Inflammatory macrophage (primary cell): ENCODE measurements around the gene F2RL3.
"Not testable (repeated sequence)": the region's sequence is repeated elsewhere in the genome, so short reads cannot be mapped to it uniquely, and the experiment has no call there.

Source experiments
- DNase-seq, 2 donors: peaks; one replicate each; pipeline ENCODE4 v3.0.0-alpha.2; 2020 to 2022
- total RNA-seq, 18 experiments: gene quantifications; one replicate each; lab custom pipeline; 2026; ENCODE audit warnings: mixed read lengths in 6 of 18, inconsistent platforms in 2 of 18; lab: John Stamatoyannopoulos, UW

F2RL3 gene
- total RNA-seq, result 0 to 0.55 (median 0) reads per million in 18 experiments

DNA sequence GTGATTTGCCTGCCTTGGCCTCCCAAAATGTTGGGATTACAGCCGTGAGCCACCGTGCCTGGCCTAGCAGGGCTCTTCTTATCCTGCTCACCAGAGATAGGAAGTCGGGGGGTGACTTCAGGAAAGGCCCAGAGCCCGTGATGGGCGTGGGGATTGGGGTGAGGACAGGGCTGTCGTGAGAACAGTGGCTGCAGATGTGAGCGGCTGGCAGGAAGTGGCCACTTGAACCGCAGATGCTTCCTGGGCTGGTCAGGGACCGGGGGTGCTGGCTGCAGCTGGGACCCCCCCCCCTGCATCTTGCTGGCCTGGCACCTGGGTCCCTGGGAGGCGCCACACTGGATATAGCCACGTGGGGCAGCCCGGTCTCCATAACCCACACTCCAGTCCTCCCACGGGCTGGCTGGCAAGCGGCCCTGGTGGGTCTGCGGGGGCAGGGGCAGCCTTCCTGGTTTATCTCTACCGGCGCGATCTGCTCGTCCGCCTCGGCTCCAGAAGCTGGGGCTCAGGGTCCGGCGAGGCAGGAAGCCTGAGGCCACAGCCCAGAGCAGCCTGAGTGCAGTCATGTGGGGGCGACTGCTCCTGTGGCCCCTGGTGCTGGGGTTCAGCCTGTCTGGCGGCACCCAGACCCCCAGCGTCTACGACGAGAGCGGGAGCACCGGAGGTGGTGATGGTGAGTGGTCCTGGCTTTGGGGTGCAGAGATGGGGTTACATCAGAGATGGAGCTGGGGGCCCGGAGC lies at the start of gene F2RL3:
Gene F2RL3, plus strand, starts transcription at position 371 of the 737 bp plus-strand sequence. Its CDS starts 191 bp downstream, at position 562.
- DNase-seq, result peak; percentile 34 to 53

DNA sequence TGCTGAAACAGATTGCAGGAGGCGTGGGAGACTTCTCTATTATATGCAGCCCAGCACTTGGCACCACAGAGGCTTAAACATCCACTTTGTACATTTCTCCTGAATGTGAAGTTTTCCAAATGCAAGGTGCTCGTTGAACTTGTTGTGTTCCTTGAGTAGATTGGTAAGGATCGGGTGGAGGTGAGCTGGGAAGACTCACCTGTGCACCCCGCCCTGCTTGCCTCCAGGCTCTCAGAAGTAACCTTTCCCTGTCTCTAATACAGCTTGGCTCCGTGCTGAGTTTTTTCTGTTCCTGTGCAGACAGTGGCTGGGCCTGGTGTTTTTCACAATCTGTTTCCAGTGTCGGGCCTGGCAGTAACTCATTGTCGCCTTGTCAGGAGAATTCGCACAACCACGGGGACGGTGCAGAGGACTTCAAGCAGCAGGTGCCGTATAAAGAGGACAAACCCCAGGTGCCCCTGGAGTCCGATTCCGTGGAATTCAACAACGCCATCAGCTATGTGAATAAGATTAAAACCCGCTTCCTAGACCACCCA lies 47.3 kb upstream of the F2RL3 start:
- no peak for DNase-seq

DNA sequence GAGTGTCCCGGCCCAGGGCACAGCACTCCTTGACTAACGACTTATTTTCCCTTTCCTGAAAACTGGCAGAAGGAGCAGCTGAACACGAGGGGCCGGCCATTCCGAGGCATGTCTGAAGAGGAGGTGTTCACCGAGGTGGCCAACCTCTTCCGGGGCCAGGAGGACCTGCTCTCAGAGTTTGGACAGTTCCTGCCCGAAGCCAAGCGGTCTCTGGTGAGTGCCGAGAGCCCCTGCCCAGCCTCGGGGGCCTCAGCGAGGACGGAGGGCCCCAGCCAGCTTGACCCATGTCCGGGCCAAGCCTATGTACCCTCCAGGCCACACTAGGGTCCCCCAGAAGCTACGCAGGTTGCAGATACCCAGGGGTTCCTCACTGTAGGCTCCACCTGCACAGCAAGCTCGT lies 41.9 kb upstream of the F2RL3 start:
- DNase-seq, result no peak

DNA sequence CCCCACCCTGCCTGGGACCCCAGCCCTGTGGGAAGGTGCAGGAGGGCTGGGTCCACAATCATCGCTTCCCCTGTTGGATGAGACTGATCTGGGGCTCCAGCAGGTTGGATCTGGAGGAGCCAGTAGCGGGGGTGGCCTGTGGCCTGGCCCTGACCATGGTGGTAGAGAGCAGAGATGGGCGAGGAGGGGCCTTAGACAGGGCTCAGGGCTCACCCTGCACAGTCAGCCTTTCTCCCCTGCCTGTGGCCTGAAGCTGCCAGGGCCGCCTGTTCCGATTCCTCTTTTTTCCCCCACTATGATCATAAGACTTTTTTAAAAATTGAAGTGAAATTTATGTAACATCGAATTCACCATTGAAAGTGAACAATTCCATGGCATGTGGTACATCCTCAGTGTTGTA lies 41.4 kb upstream of the F2RL3 start:
- DNase-seq, result peak; percentile 70 to 72

DNA sequence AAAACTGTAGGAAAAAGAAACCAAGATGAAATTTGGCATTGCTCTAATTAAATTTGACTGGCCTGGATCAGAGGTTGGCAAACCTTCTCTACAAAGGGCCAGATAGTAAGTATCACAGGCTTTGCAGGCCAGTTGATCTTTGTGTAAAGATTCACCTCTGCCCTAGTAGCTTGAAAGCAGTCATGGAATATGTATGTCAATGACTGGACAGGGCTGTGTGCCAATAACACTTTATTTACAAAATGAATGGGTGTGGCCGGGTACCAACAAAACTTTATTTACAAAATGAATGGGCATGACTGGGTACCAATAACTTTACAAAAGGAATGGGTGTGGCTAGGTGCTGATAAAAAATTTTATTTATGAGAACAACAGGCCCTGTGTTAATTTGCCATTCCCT lies 39.6 kb upstream of the F2RL3 start:
- DNase-seq, result no peak

DNA sequence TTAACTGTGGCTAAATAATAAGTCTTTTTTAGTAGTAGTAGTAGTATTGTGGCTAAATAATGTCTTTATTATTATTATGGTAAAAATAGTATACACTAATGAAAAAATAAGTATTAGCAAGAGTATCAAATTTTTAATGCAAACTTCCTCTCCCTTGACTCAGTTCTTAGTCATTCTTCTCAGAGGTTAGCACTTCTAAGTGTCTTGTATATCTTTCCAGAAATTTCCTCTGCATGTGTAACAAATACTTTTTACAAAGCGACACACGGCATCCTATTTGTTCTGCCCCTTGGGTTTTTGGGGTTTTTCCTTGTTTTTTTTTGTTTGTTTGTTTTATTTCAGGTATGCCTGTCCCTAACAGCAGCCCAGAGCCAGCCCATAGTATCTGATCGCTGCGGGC lies 38.7 kb upstream of the F2RL3 start:
- no peak for DNase-seq

DNA sequence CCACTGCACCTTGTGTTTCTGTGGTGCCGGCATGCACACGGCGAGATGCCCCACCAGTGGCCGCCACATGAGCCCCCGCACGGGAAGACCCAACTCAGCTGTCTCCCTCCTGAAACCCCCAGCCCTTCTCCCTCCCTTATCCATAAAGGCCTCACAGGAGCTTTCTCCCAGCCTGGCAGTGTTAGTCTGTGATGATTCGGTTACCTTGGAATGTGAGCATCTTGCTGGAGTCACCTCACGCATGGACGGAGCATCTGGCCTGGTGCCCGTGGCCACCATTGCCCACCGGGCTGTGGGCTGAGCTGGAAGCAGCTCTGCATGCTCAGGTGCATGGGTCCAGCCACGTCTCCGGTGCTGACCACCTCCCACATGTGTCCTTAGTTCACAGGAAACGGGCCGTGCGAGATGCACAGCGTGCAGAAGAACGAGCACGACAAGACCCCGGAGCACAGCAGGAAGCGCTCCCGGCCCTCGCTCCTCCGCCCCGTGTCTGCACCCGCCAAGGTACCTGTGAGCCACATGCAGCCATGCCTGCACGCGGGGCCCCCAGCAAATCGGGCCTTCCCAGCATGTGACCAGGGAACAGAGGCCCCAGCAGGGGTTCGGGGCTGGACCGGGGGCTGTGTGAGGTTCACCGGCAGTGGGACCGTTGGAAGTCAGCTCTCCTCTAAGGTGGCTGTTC lies 37.6 kb upstream of the F2RL3 start:
- DNase-seq, result no peak

DNA sequence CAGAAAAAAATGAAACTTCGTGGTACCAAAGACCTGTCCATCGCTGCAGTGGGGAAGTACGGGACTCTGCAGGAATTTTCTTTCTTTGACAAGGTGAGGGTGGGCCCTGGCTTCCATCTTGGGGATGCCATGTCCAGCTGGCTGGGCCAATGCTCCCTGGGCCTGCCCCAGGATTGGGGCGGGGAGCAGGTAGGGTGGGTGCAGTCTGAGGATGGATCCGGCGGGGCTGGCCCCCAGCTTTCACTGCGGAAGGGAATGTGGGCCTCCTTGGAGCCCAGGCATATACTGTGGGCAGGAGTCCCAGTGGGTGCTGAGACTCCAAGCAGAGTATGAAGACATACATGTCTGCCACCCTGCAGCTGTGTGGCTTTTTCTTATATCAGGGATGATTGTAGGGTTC lies 35.7 kb upstream of the F2RL3 start:
- DNase-seq, result no peak

DNA sequence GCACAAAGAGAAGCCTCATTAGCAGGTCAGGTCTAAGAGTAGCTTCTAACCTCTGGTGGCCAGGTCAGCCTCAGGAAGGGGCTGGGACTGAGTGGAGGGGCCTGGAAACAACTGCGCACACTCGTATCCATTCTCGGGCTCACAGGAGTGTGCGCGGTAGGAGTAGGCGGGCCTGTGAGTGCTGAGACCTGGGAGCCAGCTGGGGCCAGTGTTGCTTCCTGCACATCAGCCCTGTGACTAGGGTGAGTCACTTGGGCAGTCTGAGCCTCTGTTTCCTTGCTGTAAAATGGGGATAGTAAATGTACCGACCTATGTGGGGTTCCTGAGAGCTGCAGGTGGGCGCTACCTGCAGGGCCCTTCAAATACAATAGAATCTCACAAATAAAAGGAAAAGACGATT lies 32.7 kb upstream of the F2RL3 start:
- DNase-seq, result no peak

DNA sequence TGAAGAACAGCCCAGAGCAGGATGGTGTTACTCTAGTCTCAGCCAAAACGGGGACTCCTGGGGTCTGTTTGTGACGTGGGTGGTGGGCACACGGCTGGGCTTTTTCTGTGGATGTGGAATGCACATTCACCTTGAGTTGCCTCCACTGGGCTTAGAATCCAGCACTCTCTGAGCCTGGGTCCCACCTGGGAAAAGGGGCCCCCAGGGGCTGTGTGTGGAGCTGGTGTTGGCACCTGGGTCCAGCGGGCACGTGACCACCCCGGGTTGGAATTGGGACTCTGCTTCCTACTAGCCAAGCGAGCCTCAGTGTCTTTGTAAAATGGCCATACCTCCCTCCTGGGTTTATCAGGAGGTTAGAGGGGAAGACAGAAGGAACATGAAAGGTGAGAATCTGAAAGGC lies 29.2 kb upstream of the F2RL3 start:
- DNase-seq, result no peak

DNA sequence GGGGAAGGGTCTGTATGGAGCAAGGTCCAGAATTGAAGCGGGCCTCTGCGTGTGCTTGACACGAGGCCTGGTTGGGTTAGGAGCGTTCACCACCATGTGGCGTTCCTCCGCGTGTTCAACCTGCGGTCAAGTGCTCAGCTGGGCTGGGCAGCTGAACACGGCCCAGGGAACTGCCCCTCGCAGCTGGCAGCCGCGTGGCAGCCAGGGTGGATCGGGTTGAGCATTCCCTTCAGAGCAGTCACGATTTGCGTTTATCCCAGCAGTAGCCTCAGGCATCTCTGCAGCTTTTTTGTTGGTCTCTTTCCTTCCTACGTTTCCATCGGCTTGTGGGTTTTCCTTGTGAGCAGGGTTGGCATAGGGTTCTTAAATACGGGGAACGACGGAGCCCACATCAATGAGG lies 28.7 kb upstream of the F2RL3 start:
- DNase-seq, result no peak

DNA sequence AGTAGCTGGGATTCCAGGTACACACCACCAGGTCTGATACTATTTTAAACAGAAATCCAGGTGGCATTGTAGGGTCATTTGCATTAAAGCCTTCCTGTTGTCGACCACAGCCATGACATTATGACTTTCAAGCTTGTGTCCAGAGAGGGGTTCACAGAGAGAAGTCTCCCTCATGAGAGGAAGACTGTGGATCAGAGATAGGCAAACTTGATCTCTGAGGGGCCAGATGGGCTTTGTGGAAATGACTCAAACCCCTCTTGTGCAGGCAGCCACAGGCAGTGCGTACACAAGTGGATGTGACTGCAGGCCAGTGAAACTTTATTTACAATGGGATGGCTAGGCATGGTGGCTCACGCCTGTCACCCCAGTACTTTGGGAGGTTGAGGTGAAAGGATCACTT lies 27.8 kb upstream of the F2RL3 start:
- no peak for DNase-seq

DNA sequence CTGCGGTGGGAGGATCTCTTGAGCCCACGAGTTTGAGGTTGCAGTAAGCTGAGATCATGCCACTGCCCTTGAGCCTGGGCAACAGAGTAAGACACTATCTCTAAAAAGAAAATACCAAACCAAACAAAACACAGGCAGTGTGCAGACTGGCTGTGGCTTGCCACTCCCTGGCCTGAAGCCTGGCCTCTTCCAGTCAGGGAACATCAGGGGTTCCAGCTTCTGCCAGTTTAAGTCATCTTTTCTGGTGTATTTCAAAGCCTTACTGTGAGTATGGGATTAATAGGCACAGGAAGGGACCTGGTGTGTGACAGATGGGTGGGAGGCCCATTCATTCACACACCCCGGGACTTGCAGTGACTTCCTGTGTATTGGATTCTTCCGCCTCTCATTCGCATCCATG lies 27.0 kb upstream of the F2RL3 start:
- DNase-seq, result no peak

DNA sequence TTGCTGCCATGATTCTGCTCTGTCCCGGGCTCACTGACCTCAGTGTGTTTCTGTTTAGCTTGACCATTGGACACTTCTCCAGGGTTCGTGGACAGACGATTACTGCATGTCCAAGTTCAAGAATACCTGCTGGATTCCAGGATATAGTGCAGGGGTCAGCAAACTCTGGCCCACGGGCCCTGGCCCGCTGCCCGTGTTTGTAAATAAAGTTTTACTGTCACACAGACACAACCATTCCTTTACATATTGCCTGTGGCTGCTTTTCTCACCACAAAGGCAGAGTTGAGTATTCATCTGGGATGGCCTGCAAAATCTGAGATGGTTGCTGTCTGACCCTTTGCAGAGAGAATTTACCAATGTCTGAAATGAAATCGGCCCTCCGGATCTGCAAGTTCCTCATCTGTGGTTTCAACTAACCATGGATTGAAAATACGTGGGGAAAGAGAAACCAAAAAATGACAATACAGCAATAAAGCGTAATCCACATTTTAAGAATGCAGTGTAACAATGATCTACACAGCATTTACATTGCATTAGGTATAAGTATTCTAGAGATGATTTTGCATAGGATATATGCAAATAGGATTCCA lies 25.9 kb upstream of the F2RL3 start:
- DNase-seq, result peak; percentile 69 to 79

DNA sequence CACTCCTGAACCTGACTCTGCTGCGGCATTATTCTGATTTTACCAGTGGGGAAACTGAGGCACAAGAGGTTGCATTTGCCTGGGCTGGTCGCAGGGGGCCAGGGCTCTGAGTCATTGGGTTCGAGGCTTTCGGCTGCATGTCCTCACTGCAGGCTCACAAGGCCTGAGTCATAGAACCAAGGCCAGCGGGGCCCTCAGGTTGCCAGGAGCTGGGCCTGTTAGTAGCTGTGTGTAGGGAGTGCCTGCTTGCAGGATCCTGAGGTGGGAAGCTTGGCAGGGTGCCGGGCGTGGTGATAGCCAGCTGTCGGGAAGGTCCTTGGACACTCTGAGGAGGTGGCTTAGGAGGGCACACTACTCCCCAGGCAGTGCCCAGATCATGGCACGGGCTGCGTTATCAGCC lies 21.6 kb upstream of the F2RL3 start:
- DNase-seq, result no peak

DNA sequence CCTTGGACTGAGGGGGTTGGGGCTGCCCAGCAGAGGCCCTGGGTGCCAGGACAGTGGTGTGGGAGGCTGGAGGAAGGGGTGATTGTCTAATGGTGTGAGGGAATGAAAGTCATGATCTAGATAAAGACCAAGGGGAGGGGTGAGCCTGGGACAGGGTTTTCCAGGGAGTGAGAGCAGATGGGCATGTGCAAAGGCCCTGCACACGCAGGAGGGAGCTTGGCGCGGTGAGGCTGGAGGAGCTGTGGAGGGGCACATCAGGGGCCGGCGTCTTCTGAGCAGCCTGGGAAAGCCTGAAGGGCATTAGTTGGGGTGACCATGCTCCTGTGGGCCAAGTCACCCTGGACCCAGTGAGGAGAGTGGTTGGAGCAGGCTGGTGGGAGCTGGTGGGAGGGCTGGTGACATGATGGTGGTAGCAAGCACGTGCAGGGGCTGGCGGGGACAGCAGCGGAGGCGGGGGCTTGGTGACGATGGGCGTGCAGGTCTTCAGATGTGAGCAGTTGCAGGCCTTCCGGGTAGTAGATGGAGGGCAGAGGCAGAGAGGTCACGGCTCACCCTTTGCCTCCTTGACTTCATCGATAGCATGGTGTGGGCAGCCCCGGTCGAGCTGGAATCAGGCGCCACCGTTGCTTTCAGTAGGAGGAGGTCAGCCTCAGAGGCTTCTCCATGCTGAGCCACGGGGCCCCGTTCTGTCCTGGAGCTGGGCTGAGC lies 20.2 kb upstream of the F2RL3 start:
- DNase-seq, result no peak

DNA sequence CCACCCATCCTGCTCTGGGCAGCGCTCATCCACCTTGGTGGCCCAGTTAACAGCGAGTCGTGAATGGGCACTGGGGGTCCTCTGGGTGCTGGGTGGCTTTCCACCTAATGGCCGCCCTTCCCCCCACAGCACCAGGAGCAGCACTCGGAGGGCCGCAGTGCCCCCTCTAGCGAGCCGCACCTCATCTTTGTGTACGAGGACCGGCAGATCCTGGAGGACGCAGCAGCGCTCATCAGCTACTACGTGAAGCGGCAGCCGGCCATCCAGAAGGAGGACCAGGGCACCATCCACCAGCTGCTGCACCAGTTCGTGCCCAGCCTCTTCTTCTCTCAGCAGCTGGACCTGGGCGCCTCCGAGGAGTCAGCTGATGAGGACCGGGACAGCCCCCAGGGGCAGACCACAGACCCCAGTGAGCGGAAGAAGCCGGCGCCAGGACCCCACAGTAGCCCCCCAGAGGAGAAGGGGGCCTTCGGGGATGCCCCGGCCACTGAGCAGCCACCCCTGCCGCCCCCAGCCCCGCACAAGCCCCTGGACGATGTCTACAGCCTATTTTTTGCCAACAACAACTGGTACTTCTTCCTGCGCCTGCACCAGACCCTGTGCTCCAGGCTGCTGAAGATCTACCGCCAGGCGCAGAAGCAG lies 19.3 kb upstream of the F2RL3 start:
- DNase-seq, result no peak

DNA sequence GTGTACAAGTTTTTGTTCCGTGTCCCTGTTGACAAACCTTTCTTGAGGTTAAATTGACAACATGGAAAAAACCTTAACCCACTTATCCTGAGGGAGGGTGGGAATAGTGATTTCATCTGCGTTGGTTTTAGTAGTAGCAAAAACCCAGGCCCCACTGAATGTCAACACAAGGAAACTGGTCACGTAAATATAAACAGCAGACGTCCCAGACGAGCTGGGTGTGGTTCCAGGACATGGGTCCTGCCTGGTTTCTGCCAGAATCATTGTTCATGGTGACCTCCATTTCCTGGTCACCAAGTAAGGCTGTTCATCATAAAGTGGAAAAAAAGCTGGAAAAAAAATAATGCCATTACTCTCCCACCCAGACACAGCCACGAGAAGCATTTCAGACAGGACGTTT lies 16.9 kb upstream of the F2RL3 start:
- no peak for DNase-seq

DNA sequence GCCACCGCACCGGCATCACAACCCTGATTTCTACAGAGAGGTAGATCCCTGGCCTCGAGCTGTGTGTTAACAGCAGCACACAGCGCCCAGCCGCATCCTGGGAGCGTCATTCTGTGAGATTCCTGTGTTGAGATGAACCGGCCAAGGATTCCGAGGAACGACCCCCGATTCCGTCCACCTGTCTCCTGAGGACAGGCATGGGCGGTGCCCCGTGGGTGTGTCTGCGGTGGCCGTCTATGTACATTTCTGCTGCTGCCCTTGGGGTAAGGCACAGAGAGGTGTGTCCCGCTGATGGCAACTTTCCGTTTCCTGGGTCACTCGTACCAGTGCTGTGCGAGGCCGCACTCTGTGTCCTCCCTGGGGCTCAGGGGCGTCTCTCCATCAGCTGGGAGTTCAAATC lies 16.1 kb upstream of the F2RL3 start:
- no peak for DNase-seq

DNA sequence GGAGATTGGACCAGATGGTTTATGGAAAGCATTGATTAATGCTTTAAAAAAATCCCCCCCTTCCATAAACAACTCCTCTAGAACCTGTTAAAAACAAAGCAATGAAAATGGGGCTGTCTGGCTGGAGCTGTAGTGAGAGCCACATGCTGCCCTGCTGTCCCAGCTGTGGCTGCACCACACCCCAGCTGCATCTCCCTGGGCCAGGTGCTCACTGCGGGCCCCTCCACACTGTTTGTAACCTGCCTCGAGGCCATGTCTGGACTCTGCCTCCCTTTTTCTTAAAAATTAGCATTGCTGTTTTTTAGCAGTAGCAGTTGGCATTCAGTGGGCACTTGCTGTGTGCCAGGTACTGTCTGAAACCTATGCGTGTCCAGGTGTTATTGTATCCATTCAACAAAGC lies 15.2 kb upstream of the F2RL3 start:
- no peak for DNase-seq

DNA sequence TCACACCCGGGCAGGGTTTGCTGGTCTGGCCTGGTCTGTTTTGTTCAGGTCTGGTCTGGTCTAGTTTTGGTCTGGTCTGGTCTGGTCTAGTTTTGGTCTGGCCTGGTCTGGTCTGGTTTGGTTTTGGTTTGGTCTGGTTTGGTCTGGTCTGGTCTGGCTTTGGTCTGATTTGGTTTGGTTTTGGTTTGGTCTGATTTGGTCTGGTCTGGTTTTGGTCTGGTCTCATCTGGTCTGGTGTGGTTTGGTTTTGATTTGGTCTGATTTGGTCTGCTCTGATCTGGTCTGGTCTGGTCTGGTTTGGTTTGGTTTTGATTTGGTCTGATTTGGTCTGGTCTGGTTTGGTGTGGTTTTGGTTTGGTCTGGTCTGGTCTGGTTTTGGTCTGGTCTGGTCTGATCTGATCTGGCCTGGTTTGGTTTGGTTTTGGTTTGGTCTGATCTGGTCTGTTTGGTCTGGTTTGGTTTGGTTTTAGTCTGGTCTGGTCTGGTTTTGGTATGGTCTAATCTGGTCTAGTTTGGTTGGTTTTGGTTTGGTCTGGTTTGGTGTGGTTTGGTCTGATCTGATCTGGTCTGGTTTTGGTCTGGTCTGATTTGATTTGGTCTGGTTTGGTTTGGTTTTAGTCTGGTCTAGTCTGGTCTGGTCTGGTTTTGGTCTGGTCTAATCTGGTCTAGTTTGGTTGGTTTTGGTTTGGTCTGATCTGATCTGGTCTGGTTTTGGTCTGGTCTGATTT lies 14.4 kb upstream of the F2RL3 start:
- no peak for DNase-seq

DNA sequence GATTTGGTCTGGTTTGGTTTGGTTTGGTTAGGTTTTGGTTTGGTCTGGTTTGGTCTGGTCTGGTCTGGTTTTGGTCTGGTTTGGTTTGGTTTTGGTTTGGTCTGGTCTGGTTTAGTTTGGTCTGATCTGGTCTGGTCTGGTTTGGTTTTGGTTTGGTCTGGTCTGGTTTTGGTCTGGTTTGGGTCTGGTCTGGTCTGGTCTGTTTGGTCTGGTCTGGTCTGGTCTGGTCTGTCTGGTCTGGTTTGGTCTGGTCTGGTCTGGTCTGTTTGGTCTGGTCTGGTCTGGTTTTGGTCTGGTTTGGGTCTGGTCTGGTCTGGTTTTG lies 13.9 kb upstream of the F2RL3 start:
- not testable (repeated sequence) for DNase-seq
